AG04449 (cell line): ENCODE data around the gene PLCH2.

ENCODE experiments used
- CTCF ChIA-PET: fragments of 350-600 bp; formaldehyde crosslinking; extraction: SDS; loops from one replicate; lab custom pipeline; 2021; ENCODE audit warnings: antibody characterized with exemption; lab: Yijun Ruan, JAX
- POLR2A ChIA-PET: fragments of 400-600, 350-600 bp; formaldehyde crosslinking; extraction: SDS; loops from one replicate; lab custom pipeline; 2020; ENCODE audit warnings: antibody characterized with exemption, inconsistent platforms; lab: Yijun Ruan, JAX
- DNase-seq: peaks from one replicate; pipeline ENCODE4 v3.0.0-alpha.2; 2010; ENCODE audit warnings: low read depth, low spot score
- H3K4me3 ChIP-seq: 2 replicates; pipeline ENCODE4 v1.5.1; 2011; ENCODE audit warnings: low read depth, mild to moderate bottlenecking, control low read depth, low read length
- TF ChIP-seq, protein P1 (sequence below): IDR thresholded peaks from one replicate; pipeline ENCODE4 v1.5.1; 2011; ENCODE audit warnings: mild to moderate bottlenecking, moderate library complexity, low read length, control low read depth, inconsistent platforms; ENCODE audit not compliant: insufficient read depth; ENCODE audit errors: missing control alignments

The PLCH2 gene

DNA sequence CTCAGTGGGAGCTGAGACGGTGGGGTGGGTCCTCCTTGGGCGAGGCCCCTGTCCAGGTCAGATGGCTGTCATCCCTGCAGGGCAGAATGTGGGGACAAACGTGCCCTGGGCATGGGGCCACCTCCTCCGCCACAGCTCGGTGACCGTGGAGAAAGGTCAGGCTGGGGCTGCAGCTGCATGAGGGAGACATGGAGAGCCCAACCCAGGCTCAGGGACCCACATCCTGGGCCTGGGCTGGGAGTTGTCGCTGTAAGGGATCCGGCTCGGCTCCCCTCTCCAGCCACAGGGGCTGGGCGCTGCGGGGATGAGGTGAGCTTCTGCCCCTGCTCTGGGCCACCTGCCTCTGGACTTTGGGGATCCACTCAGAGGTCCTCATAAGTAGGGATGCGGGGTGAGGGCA is 518 bp upstream of the PLCH2 start:
- CTCF ChIA-PET = no interaction called here
- POLR2A ChIA-PET = interaction anchor here (0.7 kb wide), 1 partner anchor 245 kb away, joined by 3 read pairs; no protein-coding TSS in a partner anchor
- H3K4me3 ChIP-seq = no peak overlapping the region
- TF ChIP-seq, protein P1, sequence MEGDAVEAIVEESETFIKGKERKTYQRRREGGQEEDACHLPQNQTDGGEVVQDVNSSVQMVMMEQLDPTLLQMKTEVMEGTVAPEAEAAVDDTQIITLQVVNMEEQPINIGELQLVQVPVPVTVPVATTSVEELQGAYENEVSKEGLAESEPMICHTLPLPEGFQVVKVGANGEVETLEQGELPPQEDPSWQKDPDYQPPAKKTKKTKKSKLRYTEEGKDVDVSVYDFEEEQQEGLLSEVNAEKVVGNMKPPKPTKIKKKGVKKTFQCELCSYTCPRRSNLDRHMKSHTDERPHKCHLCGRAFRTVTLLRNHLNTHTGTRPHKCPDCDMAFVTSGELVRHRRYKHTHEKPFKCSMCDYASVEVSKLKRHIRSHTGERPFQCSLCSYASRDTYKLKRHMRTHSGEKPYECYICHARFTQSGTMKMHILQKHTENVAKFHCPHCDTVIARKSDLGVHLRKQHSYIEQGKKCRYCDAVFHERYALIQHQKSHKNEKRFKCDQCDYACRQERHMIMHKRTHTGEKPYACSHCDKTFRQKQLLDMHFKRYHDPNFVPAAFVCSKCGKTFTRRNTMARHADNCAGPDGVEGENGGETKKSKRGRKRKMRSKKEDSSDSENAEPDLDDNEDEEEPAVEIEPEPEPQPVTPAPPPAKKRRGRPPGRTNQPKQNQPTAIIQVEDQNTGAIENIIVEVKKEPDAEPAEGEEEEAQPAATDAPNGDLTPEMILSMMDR = no peak
- no peak for DNase-seq

DNA sequence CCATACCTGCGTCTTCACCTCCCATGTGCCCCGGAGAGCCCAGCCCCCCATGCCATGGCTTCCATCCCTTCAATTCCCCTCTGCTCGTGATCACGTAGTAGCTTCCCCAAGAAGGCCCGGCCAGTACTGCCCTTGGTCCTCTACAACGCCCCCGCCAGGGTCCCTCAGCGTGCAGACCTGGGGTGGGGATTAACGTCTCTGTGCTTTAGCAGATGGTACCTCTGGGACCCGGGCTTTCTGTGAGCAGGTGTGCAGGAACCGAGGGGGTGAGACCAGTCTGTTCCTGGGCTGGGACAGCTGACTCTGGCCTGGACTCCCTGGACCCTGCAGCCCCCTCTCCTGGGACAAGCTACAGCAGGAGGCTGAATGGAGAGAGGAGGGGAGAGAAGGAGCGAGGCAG is 1.2 kb downstream of the PLCH2 start:
- ChIA-PET CTCF (no interaction called here), POLR2A (no interaction called here)
- TF ChIP-seq, protein P1 = no peak
- DNase-seq = no peak
- no peak overlapping the region for H3K4me3 ChIP-seq

DNA sequence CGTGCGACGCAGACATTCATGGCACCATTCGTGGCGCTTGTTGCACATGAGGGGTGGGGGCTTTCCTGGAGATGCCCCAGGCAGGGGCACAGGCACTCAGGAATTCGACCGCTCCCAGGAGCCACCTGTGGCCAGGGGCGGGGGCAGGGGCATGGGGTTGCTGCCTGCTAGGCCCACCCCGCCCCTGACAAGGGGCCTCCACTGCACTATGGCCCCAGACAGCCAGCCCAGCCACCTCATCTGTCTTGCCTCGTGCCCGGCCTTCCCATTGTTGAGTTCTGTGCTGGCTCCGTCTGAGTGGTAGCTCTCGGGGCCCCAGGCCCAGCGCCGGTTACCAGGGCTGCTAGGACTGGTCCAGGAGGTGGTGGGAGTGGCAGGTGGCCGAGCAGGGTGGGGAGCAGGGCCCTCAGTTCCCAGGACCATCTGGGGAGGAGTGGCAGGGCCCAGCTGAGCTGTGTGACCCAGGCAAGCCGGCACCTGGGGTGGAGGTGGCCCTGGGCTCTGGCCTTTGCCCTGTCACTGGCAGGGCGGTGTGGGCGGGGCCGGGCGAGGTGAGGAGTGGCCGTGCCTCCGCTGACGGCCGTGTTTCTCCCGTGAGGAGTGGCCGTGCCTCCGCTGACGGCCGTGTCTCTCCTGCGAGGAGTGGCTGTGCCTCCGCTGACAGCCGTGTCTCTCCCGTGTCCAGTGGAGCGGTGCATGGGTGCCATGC is 1.9 kb downstream of the PLCH2 start:
- ChIA-PET POLR2A (no interaction called here), CTCF (no interaction called here)
- TF ChIP-seq, protein P1 = no peak
- DNase-seq = no peak
- no peak overlapping the region for H3K4me3 ChIP-seq

DNA sequence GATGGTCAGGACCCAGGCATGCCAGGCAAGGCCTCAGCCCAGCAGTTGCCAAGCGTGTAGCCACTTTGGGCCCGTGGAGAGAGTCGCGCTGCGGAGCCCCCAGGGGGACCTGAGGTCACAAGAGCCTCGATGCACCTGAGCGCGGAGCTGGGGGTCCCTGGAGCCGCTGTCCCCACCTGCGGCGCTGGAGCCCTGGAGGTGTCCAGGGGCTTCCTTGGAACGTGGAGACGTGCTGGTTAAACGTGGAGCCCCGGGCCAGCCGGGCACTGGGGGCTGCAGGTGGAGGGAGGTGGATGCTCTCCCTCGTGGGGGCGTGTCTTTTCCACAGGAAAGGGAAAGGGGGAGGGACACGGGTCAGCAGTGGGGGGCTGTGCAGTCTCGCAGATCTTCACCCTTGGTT is 3.1 kb downstream of the PLCH2 start:
- TF ChIP-seq, protein P1 = no peak
- DNase-seq = no peak
- ChIA-PET CTCF (interaction anchor here (0.9 kb wide), 1 partner anchor 8 kb away, joined by 3 read pairs; no protein-coding TSS in a partner anchor), POLR2A (no interaction called here)
- H3K4me3 ChIP-seq = no peak overlapping the region

DNA sequence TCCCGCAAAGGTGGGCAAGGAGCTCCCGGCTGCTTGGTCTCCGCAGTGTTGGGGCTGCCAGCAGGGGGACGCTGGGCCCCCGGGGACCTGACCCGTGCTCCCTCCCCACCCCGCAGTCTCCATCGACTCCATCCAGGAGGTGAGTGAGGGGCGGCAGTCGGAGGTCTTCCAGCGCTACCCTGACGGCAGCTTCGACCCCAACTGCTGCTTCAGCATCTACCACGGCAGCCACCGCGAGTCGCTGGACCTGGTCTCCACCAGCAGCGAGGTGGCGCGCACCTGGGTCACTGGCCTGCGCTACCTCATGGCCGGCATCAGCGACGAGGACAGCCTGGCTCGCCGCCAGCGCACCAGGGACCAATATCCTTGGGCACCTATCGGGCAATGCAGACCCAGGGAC is 3.5 kb downstream of the PLCH2 start:
- TF ChIP-seq, protein P1 = no peak
- CTCF ChIA-PET = interaction anchor here (0.9 kb wide), 1 partner anchor 8 kb away, joined by 3 read pairs; no protein-coding TSS in a partner anchor
- DNase-seq = no peak
- no peak overlapping the region for H3K4me3 ChIP-seq
- POLR2A ChIA-PET = no interaction called here

DNA sequence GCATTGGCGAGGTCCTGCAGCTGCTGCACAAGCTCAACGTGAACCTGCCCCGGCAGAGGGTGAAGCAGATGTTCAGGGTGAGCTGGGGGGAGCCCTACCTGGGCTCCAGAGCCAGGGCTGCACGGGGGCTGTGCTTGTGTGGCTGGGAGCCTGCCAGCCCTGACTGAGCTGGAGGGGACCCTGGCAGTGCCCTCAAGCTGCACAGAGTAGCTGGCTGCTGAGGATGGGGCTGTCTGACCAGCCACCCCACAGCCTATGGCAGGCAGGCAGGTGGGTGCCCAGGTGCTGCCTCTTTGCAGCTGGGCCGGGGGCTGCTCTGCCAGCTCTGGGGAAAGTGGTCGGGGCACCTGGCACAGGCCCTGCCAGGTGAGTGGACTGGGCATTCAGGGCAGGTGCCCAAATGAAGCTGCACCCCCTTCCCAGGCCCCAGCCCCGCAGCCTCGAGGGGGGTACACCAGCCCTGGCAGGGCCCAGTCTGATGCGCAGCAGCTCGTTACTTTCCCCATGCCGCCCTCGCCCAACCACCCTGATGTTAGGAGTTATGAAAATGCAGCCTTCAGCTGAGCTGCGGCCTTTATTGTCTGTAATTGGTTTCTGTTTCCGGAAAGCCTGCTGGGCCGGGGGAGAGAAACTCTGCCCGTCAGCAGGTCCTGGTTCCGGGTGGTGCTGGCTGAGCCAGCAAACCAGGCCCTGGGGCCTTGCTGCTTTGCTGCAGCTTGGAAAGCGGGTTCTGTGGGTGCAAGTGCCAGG is 4.3 kb downstream of the PLCH2 start:
- DNase-seq = no peak
- POLR2A ChIA-PET = no interaction called here

More for the DNA sequence above, 4.3 kb downstream of the PLCH2 start:
- CTCF ChIA-PET = no interaction called here
- TF ChIP-seq, protein P1 = no peak
- no peak overlapping the region for H3K4me3 ChIP-seq
